Measurements from ENCODE around the gene GABRA5.

Gene GABRA5

GRCh38 chr15:26868029-26868685 is 1.3 kb downstream of the GABRA5 start:
- no peak overlapping the region for H3K4me3 ChIP-seq (ENCODE audit: low read depth, low read length)
- TF ChIP-seq CTCF (IDR thresholded peaks at IDR 0.05; ENCODE audit: borderline replicate concordance, insufficient read depth, low read depth, low read length) = no peak

GRCh38 chr15:26869628-26870027 is 2.8 kb downstream of the GABRA5 start:
- no peak for TF ChIP-seq CTCF (IDR thresholded peaks at IDR 0.05; ENCODE audit: borderline replicate concordance, insufficient read depth, low read depth, low read length)
- H3K4me3 ChIP-seq (ENCODE audit: low read depth, low read length) = no peak overlapping the region

- TF ChIP-seq CTCF (IDR thresholded peaks at IDR 0.05; ENCODE audit: borderline replicate concordance, insufficient read depth, low read depth, low read length) = no peak
- no peak overlapping the region for H3K4me3 ChIP-seq (ENCODE audit: low read depth, low read length)
Measured at GRCh38 chr15:26870346-26870745, 3.5 kb downstream of the GABRA5 start.

GRCh38 chr15:26872206-26872605 is 5.3 kb downstream of the GABRA5 start:
- H3K4me3 ChIP-seq (ENCODE audit: low read depth, low read length) = no peak overlapping the region
- no peak for TF ChIP-seq CTCF (IDR thresholded peaks at IDR 0.05; ENCODE audit: borderline replicate concordance, insufficient read depth, low read depth, low read length)

GRCh38 chr15:26873846-26874245 is 7.0 kb downstream of the GABRA5 start:
- no peak for TF ChIP-seq CTCF (IDR thresholded peaks at IDR 0.05; ENCODE audit: borderline replicate concordance, insufficient read depth, low read depth, low read length)
- no peak overlapping the region for H3K4me3 ChIP-seq (ENCODE audit: low read depth, low read length)

- no peak overlapping the region for H3K4me3 ChIP-seq (ENCODE audit: low read depth, low read length)
- TF ChIP-seq CTCF (IDR thresholded peaks at IDR 0.05; ENCODE audit: borderline replicate concordance, insufficient read depth, low read depth, low read length) = no peak
Measured at GRCh38 chr15:26874774-26875475, 8.1 kb downstream of the GABRA5 start.

GRCh38 chr15:26875476-26875850 is 8.6 kb downstream of the GABRA5 start:
- TF ChIP-seq CTCF (IDR thresholded peaks at IDR 0.05; ENCODE audit: borderline replicate concordance, insufficient read depth, low read depth, low read length) = no peak
- no peak overlapping the region for H3K4me3 ChIP-seq (ENCODE audit: low read depth, low read length)
